NCI-H345 treated with DMSO at 0.1 percent for 48 hours (cell line): ENCODE data around the gene KPNA3.
"Not testable (repeated sequence)": the region's sequence is repeated elsewhere in the genome, so short reads cannot be mapped to it uniquely, and the experiment has no call there.

Source experiments
- DNase-seq: peaks from one replicate; lab custom pipeline; 2025; ENCODE audit not compliant: unreplicated experiment; lab: John Stamatoyannopoulos, UW

KPNA3 gene

DNA sequence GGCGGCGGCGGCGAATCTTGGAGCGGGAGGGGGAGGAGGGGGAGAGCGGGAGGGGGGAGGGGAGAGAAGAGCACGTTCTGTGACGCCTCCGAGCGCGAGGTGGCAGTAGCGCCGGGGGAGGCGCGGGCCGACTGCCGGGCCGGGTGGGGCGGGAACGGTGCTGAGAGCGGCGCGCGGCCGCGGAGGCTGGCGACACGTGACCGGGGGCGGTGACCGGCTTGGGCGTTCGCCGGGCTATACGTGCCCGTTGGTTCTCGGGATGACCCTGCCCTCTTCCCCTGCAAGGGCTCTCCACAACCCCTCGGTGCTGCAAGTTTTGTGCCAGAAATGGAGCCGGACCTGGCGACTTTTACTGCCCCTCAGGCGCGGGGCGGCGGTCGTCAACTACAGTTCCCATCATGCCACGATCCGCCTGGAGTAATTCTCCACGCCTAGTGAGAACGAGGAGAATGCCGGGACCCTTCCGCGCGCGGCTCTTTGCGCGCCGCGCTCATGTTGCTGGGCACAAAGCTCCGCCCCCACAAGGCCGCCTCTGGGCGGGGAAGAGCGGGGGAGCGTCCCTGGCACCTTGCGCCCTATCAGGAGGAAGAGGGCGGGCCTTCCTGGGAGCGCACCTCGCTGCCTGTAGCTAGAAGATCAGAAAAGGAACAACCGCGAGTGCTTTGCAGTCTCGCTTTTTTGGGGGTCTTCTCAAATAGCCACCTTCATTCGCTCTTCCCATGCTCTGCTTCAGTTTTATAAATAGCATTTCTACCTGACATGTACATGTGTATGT, at the start of gene KPNA3:
Gene KPNA3 (minus strand): TSS at position 133 of the 775 bp plus-strand sequence. CDS start 176 bp downstream, outside the sequence.
- DNase-seq: peak; percentile 39

DNA sequence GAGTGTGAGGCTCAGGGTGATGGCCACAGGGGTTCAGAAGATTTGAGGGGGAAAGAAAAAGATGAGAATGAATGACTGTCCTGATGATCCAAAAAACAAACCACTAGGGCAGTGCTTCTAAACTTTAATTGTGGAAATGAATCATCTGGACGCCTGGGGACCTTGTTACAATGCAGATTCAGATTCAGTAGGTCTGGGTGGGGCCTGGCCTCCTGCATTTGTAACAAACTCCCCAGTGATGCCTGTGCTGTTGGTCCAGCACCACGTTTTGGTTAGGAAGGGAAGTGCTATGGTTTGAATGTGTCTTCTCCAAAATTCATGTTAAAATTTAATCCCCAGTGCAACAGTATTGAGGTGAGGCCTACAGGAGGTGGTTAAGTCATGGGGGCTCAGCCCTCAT, 49.5 kb upstream of the KPNA3 start:
- no peak for DNase-seq

GRCh38 chr13:49840675-49841074, 48.2 kb upstream of the KPNA3 start:
- no peak for DNase-seq

DNA sequence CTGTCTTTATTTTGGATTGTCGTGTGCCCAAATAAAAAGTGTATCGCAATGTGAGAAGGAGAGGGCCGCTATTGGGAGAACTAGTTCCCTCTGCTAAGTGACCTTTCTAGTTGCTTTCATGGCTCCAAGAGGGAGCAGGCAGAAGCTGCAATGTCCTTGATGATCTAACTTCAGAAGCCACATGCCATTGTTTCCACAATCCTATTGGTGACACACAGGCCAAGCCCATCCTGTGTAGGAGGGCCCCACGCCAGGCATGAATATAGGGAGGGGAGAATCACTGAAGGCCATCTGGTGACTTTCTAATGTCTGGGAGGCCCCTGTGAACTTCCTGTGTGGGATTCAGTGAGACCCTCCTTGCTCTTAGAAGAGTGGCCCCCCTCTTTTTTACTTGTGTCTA, 47.8 kb upstream of the KPNA3 start:
- DNase-seq: no peak

DNA sequence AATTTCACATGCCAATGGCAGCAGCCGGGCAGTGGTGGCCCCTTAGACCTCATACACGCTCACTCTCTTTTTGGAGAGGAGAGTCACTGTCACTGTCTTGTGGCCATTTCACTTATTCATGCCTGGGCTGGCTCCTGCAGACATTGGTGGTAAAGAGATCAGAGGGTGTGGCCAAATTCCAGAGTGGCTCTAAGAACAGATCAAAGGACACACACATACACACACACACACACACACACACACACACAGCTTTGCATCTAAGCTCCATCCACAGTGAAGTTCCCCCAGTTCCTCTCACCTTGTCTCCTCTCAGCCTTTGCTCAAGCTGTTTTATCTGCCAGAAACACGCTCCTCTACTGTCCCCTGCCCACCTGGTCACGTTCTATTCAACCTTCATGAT, 46.5 kb upstream of the KPNA3 start:
- DNase-seq: no peak

- DNase-seq: no peak
Observed at GRCh38 chr13:49836516-49836915, 44.0 kb upstream of the KPNA3 start.

DNA sequence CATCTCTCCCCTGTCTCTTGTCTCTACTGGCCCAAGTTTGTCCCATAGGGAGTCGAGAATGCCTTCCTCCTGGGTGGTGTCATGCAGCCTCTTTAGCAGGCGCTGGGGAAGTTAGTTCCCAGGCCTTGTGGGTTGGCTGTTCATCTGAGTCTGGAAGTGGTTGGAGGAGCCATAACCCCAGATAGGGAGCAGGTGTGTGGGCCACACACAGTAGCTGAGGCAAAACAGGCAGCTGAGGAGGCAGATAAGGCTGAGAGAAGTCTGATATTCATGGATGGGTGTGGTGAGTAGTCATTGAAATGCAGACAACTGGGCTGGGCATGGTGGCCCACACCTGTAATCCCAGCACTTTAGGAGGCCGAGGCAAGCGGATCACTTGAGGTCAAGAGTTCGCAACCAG, 40.9 kb upstream of the KPNA3 start:
- DNase-seq: no peak

DNA sequence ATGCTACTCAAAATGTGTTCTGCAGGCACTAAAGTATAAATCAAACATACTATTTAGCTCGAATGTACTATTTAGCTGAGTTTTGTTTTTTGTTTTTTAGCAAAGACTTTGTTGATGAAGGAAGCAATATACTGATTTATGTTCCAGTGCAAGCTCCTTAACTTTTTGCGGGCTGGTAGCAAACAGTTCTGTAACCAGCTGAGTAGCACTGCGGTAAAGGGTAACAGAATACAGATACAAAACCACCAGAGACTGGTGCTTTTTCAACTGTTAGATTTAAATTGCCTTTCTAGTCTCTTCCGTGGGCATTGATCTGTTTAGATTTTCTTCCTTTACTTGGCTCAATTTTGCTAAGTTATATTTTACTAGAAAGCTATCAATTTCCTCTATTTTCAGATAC, 39.0 kb upstream of the KPNA3 start:
- no peak for DNase-seq

- no peak for DNase-seq
Observed at GRCh38 chr13:49830721-49831120, 38.2 kb upstream of the KPNA3 start.

GRCh38 chr13:49829715-49830114, 37.2 kb upstream of the KPNA3 start:
- no peak for DNase-seq

- no peak for DNase-seq
Observed at GRCh38 chr13:49828453-49828852, 36.0 kb upstream of the KPNA3 start.

- DNase-seq: no peak
Observed at GRCh38 chr13:49827891-49828290, 35.4 kb upstream of the KPNA3 start.

- DNase-seq: no peak
Observed at GRCh38 chr13:49827336-49827735, 34.9 kb upstream of the KPNA3 start.

DNA sequence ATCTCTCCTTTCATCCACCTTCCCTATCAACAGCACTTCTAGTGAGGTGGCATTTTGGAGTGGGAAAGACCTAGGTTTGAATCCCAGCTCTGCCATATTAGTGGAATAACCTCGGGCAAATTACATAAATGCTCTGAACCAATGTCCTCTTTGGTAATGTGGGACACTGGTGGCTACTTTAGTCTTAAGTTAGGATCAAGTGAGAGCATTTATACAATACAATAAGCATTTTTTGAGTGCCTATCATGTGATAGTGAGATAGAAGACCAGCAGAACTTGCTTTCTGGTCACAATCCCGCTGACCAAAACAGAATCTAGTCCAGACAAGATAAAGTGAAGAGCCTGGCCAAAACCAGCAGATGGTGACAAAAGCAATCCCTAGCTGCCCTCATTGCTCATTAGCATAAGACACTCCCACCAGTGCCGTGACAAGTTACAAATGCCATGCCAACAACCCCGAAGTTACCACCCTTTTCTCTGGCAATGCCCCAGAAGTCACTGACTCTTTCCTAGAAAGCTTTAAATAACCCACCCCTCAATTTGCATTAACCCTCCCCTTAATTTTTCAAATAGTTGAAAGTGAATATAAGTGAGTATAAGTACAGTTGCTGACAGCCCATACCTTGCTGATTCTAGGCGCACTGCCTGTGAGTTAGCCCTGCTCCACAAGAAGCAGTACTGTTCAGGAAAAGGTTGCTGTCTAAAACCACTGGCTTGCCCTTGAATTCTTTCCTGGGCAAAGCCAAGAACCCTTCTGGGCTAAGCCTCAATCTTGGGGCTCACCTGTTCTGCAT, 28.9 kb upstream of the KPNA3 start:
- no peak for DNase-seq

DNA sequence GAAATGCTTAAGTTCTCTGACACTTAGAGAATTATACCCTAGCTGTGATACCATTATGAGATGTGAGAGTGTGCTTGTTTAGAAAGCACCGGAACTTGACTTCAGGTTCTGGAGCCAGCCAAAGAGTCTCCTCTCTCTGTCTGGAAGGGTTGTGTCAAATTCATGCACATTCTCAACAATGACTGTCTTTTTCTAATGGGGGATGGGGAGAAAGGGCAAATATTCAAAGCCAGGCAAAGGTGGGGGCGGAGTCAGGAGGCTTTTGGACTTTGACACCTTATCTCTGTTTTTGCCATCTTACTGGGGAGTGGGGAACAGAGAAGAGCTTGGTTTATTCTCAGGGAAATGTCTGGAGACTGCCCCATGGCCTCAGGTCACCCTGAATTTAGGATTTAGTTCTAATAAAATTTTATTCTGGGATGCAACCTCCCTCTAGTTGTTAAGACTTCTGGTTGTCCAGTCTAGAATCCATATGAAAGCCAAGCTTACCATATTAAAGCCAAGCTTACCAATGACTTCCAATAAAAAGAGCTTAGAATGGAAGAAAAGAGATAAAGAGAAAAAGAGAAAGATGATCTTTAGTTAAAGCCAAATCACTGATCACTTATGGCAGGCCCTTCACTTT, 28.2 kb upstream of the KPNA3 start:
- DNase-seq: no peak

- DNase-seq: not testable (repeated sequence)
Observed at GRCh38 chr13:49816047-49816446, 23.6 kb upstream of the KPNA3 start.

DNA sequence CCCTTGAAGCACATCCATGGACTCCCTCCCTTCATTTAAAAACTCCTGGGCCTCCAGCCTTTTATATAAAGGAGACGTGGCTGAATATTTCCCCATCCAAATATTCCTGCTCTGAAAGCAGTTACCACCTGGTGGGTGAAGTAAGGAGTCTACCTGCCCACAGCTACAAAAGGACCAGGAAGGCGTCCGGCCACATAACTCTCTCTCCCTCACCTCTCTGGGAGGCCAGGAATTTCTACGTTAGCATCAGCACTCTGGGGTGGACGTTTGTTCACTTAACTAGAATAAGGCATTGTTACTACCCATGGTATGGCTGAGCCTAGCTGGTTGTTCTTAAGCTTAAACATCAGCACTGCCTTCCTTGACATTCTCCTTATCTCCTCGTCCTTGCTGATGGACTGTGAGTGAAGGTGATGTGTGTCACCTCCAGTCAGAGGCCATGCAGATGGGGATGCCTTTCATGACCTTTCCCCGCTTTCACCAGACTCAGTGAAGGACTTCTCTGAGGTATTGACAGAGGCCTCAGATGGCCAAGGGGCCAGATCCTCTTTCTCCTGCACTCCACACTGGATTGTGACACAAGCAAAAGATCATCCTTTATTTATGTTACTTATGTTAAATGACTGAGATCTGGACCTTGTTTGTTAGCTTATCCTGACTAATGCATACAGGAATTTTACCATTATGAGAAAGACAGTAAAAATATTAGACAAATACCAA, 22.2 kb upstream of the KPNA3 start:
- DNase-seq: no peak

DNA sequence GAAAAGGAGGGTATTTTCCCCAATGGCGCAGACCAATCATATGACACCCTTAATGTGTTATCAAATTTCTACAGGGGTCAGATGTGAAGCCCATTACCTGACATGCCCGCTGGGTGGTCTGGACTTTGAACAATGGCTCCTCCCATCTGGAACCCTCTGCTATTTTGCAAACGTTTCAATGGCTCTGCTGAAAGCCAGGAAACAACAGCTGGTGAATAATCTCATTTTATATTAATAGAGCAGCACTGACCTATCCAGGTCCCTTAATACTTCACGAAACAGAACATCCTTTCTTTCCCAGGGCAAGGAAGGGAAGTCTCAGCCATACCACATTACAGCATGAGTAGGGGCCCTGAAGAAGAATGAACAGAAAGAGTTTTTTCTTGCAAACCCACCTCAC, 20.3 kb upstream of the KPNA3 start:
- no peak for DNase-seq

GRCh38 chr13:49811527-49811908, 19.0 kb upstream of the KPNA3 start:
- DNase-seq: no peak

DNA sequence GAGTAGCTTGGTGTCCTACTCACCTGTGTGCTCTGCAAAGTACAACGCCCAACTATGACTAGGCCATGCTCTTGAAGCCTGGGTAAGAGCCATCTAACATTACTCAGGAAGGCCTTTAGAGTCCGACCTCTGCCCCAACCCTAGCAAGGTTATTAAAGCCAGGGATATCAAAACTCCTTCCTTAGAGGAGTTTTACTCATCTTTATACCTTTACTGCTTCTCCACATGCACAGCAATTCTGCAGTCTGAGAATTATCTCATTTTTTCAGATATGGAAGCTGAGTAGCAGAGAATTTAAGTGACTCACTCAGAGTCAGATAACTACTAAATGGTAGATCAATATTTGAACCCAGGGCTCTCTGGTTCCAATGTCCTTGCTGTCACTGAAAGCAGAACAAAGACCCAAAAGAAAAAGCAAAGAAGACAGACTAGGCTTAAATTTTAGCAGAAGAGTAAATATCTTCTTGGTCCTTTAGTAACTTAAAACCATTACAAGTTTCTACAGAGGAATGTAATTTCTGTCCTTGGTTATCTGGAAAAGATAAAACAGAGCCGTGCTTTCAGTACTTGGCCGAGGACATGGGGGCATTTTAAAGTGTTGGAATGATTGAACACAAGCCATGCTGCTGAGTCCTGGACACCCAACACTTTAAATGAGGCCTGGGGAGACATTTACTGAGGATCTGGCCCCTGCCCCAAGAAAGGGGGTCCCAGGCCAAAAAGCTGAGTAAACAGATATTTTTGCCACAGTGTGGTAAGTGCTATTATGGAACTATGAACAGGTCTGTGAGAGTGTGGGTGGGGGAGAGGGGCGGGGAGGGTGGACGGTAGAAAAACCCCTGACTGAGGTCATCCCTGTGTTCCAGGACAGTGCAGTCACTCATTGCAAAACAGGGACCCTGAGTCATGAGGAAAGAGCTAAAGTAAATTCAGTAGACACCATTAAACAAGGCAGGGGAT, 18.4 kb upstream of the KPNA3 start:
- no peak for DNase-seq
